Measurements from ENCODE around the gene FGF22. TPM values are rescaled to one million over a fixed set of nuclear protein-coding genes. Genes with fewer than 3 reads are reported as not detected.
A peak's percentile ranks its signal among the peaks of the same experiment; 100 is the strongest.

Gene FGF22
- polyA plus RNA-seq, 2 of the 4 experiments (the other 2 are of a cell fraction) = 0.13 to 1.0 TPM

GRCh38 chr19:680287-681028, 40.8 kb downstream of the FGF22 start (continued):
- no peak for TF ChIP-seq RCOR1 (IDR thresholded peaks at IDR 0.05; ENCODE audit: low read depth, low read length)

GRCh38 chr19:681029-682019, 41.6 kb downstream of the FGF22 start:
- peak in 1 of 2 experiments; percentile 45; a peak in 4 of 6 replicates for ATAC-seq
- no peaks in the 10 kb centered on the region for H3K9me3 ChIP-seq
- peaks cover 20% of the 10 kb centered on the region for H3K4me1 ChIP-seq
- WGBS (ENCODE audit: missing lambda C conversion rate) = 87% methylated on average over 25 of the region's 54 CpGs
- H3K4me3 ChIP-seq = no peak overlapping the region; the same call in 2 of the 3 replicates
- peak overlapping the region; percentile 69 for H3K4me2 ChIP-seq
- CTCF ChIA-PET = interaction anchor here (1.0 kb wide), 1 partner anchor 26 kb away, joined by 3 read pairs; no protein-coding TSS in a partner anchor
- TF ChIP-seq MAZ (IDR thresholded peaks at IDR 0.05; ENCODE audit: borderline replicate concordance, low read depth, low read length) (no peak), FOXS1 (CRISPR knock-in tag; IDR thresholded peaks at IDR 0.05) (no peak), MAX (IDR thresholded peaks at IDR 0.05) (no peak), NPAS2 (CRISPR knock-in tag; IDR thresholded peaks at IDR 0.05; ENCODE audit: borderline replicate concordance) (no peak), ATOH8 (CRISPR knock-in tag; IDR thresholded peaks at IDR 0.05; ENCODE audit: low read depth) (no peak), EHMT2 (IDR thresholded peaks at IDR 0.05; ENCODE audit: low read depth) (no peak), HOXB5 (CRISPR knock-in tag; IDR thresholded peaks at IDR 0.05) (no peak), EHF (CRISPR knock-in tag; IDR thresholded peaks at IDR 0.05) (no peak), SREBF2 (IDR thresholded peaks at IDR 0.05) (no peak), MAFK (IDR thresholded peaks at IDR 0.05; ENCODE audit: partially characterized antibody) (no peak), JUNB (IDR thresholded peaks at IDR 0.05) (no peak), HEYL (CRISPR knock-in tag; IDR thresholded peaks at IDR 0.05) (no peak)
- TF ChIP-seq, protein P1, sequence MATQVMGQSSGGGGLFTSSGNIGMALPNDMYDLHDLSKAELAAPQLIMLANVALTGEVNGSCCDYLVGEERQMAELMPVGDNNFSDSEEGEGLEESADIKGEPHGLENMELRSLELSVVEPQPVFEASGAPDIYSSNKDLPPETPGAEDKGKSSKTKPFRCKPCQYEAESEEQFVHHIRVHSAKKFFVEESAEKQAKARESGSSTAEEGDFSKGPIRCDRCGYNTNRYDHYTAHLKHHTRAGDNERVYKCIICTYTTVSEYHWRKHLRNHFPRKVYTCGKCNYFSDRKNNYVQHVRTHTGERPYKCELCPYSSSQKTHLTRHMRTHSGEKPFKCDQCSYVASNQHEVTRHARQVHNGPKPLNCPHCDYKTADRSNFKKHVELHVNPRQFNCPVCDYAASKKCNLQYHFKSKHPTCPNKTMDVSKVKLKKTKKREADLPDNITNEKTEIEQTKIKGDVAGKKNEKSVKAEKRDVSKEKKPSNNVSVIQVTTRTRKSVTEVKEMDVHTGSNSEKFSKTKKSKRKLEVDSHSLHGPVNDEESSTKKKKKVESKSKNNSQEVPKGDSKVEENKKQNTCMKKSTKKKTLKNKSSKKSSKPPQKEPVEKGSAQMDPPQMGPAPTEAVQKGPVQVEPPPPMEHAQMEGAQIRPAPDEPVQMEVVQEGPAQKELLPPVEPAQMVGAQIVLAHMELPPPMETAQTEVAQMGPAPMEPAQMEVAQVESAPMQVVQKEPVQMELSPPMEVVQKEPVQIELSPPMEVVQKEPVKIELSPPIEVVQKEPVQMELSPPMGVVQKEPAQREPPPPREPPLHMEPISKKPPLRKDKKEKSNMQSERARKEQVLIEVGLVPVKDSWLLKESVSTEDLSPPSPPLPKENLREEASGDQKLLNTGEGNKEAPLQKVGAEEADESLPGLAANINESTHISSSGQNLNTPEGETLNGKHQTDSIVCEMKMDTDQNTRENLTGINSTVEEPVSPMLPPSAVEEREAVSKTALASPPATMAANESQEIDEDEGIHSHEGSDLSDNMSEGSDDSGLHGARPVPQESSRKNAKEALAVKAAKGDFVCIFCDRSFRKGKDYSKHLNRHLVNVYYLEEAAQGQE (IDR thresholded peaks at IDR 0.05) = no peak
- H3K27ac ChIP-seq = peak overlapping the region; percentile 87 to 99; a peak in 5 of 6 replicates
- DNase-seq (ENCODE audit: low read depth in 1 of 2, low spot score in 1 of 2) = no peak
- no peak for FAIRE-seq
- POLR2A ChIA-PET = interaction anchor here (0.6 to 0.8 kb wide), 4 partner anchors 23 to 276 kb away, joined by 3 to 5 read pairs (median 4); no protein-coding TSS in a partner anchor

DNA sequence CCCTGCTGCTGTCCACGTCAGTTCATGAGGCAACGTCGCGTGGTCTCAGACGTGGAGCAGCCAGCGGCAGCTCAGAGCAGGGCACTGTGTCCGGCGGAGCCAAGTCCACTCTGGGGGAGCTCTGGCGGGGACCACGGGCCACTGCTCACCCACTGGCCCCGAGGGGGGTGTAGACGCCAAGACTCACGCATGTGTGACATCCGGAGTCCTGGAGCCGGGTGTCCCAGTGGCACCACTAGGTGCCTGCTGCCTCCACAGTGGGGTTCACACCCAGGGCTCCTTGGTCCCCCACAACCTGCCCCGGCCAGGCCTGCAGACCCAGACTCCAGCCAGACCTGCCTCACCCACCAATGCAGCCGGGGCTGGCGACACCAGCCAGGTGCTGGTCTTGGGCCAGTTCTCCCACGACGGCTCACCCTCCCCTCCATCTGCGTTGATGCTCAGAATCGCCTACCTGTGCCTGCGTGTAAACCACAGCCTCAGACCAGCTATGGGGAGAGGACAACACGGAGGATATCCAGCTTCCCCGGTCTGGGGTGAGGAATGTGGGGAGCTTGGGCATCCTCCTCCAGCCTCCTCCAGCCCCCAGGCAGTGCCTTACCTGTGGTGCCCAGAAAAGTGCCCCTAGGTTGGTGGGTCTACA, 43.1 kb downstream of the FGF22 start:
- no peak for DNase-seq (ENCODE audit: low read depth in 1 of 2, low spot score in 1 of 2)
- Histone ChIP-seq H3K4me1 (peaks cover 21% of the 10 kb centered on the region), H3K4me2 (no peak overlapping the region), H3K4me3 (no peak overlapping the region), H3K27ac (peak overlapping the region in 1 of 2 experiments; percentile 12; a peak in 1 of 6 replicates), H3K9me3 (no peaks in the 10 kb centered on the region)
- no peak for ATAC-seq
- no peak for FAIRE-seq
- TF ChIP-seq POLR2A (IDR thresholded peaks at IDR 0.05; ENCODE audit: low read length) = no peak
- TF ChIP-seq HOXB13 (CRISPR knock-in tag; IDR thresholded peaks at IDR 0.05; ENCODE audit: low read depth) = no peak
- TF ChIP-seq MAZ (IDR thresholded peaks at IDR 0.05; ENCODE audit: borderline replicate concordance, low read depth, low read length) = no peak
- no peak for TF ChIP-seq HOXA7 (CRISPR knock-in tag; IDR thresholded peaks at IDR 0.05)
- CTCF ChIA-PET = no interaction called here
- POLR2A ChIA-PET = no interaction called here
- WGBS (ENCODE audit: missing lambda C conversion rate) = 98% methylated on average over 7 of the region's 25 CpGs
